ENCODE results near the gene FIS1.
"Not testable (repeated sequence)": the region's sequence is repeated elsewhere in the genome, so short reads cannot be mapped to it uniquely, and the experiment has no call there.

FIS1 gene

DNA sequence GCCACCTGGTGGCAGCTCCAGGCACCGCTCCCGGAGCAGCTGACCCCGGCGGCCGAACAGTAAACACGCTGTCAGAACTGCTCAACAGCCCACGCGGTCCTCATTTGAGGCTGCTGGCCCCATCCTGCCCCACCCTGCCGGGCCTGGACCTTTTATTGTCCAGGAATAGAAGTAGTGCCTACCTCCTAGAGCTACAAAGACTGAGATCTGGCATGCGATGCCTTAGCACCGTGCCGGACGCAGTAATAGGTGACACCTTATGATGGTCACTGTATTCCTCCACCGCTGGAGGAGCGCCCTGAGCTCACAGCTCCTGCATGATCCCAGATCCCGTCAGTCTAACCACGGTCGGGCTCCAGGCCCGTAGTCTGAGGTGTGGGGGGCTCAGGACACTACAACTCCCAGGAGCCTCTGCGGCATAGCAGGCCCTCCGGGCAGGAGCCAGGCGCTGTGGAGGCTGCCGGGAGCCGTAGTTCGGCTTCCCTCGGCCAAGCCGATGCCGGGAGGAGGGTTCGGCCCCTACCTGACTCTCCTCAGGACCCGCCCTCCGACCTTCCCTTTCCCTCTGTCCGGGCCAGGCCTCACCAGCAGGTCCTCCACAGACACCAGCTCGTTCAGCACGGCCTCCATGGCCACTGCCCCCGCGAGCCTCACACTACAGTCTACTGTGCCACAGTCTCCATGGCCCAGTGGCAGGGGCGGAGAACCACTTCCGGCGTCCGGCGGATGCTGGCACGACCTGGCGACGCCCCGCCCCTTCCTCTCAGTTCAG is at the start of gene FIS1:
FIS1 (minus strand) TSS at position 707 of the 772 bp plus-strand sequence; CDS start at position 630, 77 bp downstream.
- DNase-seq (ENCODE audit: low read depth) = peak; percentile 56

DNA sequence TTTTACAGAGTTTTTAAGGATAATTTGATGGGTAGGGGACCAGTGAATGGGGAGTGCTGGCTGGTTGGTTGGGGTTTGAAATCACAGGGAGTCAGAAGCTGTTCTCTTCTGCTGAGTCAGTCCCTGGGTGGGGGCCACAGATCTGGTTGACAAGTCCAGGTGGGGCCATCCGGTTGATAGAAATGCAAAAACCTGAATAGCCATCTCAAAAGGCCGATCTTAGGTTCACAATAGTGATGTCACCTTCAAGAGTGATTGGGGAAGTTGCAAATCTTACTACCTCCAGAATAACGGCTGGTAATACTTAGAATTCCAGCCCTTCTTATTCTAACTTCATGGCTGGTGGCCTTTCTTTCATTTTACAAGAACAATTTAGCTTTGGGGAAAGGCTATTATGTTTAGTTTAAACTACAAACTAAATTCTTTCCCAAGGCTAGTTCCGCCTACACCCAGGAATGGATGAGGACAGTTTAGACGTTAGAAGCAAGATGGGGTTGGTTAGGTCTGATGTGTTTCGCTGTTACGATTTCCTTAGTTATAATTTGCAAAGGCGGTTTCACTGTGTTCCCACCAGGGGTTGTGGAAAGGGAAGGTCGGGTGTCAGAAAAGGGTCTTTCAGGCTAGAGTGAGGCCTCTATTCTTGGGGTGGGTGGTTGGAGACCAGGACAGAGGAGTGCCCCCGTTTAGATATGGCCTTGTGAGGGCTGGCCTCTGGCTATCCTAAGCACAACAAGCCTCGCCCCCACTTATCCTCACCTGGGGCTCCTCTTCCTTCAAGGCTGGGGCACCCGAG is 49.4 kb upstream of the FIS1 start:
- no peak for DNase-seq (ENCODE audit: low read depth)

DNA sequence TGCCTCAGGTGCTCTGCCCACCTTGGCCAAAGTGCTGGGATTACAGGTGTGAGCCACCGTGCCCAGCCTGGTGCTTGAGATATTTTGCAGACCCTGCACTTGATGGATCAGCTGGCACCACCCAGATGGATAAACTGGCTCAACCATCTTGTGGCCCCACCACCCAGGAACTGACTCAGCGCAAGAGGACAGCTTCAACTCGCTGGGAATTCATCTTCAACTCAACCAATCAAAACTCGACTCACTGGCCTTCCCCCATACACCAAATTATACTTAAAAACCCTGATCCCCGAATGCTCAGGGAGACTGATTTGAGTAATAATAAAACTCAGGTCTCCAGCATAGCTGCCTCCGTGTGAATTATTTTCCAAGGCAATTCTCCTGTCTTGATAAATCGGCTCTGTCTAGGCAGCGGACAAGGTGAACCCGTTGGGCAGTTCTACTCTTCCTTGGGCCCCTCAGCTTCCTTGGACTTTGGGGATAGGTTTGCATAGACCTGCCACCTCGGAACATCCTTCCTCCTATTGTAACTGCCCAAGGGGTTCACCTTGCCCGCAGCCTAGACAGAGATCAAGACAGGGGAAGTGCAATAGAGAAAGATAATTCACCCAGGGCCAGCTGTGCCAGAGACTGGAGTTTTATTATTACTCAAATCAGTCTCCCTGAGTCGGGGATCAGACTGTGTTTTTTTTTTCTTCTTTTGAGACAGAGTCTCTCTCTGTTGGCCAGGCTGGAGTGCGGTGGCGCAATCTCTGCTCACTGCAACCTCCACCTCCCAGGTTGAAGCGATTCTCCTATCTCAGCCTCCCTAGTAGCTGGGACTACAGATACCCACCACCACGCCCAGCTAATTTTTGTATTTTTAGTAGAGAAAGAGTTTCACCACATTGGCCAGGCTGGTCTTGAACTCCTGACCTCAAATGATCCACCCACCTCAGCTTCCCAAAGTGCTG is 48.5 kb upstream of the FIS1 start:
- DNase-seq (ENCODE audit: low read depth) = not testable (repeated sequence)

DNA sequence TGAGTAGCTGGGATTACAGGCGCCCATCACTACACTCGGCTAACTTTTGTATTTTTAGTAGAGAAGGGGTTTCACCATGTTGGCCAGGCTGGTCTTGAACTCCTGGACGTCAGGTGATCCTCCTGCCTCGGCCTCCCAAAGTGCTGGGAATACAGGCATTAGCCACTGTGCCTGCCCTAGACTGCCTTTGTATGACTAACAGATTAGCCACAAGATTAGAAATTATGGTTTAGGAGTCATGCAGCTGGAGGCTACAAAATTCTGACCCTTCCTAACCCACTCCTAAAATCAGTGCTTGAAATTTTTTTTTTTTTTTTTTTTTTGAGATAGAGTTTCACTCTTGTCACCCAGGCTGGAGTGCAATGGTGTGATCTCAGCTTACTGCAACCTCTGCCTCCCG is 47.7 kb upstream of the FIS1 start:
- DNase-seq (ENCODE audit: low read depth) = not testable (repeated sequence)

DNA sequence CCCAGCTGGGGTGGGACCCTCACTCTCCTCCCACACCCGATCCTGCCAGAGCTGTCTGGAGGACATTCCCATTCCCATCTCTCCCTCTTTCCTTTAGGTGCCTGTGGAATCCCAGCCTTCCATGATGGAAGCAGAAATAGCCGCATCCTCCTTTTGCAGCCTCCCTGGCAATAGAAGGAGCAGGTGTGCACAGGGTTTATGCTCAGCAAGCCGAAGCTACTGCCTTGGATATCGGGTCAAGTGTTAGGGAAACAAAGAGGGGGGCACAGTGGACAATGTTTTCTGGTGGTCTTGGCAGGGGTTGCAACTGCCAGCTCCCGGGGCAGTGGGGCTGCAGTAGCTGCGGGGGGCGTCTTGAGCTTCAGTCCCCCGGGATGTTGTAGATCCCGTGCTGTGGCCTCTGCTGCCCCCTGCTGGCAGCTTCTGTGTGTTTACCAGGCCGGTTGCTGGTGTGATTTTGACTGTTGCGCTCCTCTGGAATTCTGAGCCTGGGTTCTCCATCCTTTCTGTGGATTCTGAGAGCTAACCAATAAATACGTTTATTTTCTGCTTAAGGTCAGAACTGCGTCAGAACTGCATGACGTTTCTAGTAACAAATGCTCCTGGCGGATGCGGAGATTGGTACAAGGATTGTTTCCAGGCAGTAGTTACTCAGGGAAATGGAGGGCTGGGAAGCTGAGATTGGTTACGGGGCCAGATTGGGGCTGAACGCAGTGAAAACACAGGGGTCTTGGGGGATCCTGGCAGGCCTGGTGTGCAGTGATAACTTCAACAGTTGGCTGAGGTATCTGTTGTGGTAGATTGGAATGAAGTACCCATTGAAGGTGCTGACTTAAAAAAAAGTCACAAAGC is 45.5 kb upstream of the FIS1 start:
- not testable (repeated sequence) for DNase-seq (ENCODE audit: low read depth)

DNA sequence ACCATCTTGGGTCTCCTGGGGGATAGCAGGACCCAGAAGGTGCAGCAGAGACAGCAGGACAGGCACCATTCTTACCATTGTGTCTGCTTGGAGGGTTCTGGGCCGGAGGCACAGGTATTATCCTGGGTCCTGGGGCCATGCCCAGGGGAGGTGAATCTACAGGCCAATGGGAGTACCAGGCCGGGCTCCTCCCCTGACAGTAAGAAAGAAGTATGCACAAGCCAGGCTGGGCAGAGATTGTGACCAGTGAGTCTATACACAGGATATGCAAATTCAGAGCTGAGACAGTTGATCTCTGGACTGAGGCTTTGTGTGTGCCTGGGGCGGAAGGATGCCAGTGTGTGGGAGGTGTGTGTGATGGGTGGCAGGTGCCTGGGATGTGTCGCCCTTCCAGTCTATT is 44.8 kb upstream of the FIS1 start:
- DNase-seq (ENCODE audit: low read depth) = not testable (repeated sequence)

DNA sequence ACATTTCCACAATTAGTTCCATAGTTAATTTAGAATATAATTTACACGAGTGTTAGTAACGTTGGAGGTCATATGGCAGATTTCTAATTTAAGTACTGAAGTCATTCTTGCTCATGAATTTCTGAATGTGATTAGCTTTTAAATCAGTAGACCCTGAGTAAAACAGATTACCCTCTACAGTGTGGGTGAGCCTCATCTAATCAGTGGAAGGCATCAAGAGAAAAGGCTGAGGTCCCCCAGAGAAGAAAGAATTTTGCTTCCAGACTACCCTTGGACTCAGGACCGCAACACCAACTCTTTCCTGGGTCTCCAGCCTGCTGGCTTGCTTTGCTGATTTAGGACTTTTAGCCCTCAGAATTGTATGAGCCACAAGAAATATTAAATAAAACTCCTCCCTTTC is 43.6 kb upstream of the FIS1 start:
- no peak for DNase-seq (ENCODE audit: low read depth)

DNA sequence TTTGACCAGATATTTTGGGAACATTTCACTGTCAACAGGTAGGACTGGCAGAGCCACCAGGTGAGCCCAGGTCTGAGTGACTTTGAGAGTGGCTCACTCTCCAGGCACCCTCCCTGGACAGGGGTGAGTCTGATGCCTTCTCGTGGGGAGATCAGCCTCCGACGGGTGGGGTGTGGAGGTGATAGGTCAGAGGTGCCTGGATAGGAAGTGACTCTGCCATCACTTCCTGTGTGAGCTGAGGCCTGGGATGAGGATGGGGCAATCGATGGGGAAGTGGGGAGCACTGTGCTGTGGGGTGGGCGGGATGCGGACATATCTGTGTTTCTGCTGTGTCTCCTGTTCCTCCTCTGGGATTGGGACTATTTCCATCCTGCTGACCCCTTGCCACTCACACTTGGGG is 42.2 kb upstream of the FIS1 start:
- no peak for DNase-seq (ENCODE audit: low read depth)

DNA sequence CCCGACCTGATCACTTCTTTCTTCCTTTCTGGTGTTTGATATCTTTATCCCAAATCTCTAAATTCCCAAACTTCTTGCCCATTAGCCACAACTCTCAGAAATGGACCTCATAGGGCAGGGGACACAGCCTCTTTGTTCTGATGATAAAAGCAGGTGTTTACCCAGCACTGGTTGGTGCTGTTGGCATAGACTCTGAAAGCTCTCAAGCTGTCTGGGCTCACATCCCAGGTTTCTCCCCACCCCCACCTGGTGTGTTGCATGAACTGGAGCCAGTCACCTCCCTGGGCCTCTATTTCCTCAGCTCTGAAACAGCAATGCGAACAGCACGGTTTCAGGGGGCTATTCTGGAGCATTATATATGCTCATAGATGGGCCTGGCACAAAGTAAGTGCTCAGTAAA is 41.0 kb upstream of the FIS1 start:
- not testable (repeated sequence) for DNase-seq (ENCODE audit: low read depth)

DNA sequence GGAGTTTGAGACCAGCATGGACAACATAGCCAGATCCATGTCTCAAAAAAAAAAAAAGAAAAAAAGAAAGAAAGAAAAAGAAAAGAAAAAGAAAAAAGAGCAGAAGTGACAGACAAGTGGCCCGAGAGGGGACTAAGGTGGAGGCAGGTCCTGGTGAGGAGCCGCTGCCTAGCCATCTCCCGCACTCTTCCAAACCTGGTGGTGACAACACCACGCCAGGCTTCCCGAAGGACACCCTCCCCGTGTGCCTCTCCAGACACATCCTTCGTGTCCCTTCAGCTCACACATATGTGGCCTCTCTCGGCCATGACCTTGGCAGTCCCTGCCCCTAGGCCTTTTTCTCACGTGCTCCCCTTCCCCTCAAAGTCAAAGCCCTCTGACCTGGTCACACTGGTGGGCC is 40.3 kb upstream of the FIS1 start:
- DNase-seq (ENCODE audit: low read depth) = no peak

DNA sequence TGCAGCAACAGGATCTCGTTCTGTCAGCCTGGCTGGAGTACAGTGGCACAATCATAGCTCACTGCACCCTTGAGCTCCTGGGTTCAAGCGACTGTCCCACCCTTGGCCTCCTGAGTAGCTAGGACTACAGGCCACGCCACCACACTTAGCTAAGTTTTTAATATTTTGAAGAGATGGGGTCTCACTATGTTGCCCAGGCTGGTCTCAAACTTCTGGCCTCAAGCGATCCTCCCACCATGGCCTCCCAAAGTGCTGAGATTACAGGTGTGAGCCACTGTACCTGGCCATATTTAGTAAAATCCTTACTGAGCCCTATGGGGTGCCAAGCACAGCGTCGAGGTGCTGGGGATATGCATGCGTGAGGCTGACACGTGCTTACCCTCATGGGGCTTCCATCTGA is 36.0 kb upstream of the FIS1 start:
- not testable (repeated sequence) for DNase-seq (ENCODE audit: low read depth)

DNA sequence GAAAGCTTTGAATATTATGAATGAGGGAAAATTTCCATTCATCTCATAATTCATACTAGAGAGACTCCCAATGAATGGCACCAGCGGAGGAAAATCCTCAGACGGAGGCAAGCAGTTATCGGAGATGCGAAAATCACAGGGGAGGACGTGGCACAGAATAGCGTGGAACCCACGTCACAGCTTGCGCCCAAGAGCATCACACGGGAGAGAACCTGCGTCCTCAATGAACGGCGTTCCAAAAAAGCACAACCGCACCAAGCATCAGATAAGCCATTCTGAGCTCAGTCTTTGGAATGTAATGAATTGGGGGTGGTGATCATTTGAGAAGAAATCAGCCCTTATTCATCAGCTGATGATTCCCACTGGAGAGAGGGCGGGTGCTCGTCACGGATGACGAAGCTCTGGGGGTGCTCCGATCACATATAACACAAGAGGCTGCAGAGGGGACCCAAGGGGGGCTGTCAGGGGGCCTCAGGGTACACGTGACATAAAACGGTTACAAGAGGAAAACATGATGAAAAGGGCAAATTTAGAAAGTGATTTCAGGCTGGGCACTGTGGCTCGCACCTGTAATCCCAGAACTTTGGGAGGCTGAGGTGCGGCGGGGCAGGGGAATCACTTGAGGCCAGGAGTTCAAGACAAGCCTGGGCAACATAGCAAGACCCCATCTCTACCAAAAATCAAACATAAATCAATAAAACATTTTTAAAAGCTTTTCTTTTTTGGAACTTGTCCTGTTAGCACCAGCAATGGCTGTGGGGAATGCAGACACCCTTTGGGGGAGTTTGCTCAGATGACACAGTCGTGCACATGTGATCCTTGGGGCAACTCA is 33.8 kb upstream of the FIS1 start:
- DNase-seq (ENCODE audit: low read depth) = no peak

DNA sequence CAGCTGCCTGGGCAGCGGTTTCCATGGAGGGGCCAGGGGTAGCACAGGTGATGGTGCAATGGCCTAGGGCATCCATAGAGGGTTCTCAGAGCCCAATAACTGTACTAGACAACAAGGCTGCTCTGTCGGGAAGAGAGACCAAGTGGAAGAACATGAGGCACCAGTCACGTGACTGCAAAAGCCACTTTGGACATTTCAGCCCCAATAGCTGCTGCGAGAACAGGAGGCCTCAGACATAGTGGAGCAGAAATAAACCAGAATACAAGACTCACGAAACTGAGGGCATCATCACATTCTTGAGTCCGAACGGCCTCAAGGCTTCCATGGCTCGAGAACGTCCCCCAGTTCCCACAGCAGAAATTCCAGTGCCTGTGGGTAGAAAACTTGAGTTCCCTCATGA is 32.3 kb upstream of the FIS1 start:
- DNase-seq (ENCODE audit: low read depth) = no peak

DNA sequence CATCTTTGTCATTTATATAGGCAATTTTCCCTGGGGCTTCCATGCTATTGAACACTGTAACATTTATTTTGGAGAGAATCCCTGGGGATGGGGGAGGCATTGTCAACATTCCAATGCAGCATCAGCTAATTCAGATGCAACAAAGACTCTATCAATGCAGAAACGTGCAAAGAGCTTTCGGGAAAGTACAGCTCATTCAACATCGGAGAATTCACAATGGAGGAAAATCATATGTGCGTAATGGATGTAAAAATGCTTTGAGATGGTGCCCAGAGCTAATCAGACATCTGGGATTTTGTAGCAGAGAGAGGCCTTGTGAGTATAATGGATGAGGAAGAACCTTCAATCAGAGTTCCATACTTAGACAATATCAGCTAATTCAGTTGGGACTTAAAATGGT is 28.3 kb upstream of the FIS1 start:
- no peak for DNase-seq (ENCODE audit: low read depth)

DNA sequence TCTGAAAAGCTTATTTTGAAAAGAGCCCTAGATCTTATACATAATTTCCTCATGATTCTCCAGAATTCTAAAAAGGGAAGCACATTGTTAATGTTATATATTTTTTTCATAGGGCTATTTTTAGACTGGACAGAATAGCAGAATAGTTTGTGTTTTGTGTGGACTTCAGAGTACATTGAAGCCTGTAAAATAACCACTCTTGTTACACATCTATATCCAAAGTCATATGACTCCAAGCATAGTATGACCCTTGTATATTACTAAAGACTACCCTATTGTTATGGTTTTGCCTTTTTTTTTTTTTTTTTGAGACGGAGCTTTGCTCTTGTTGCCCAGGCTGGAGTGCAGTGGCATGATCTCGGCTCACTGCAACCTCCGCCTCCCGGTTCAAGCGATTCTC is 26.1 kb upstream of the FIS1 start:
- DNase-seq (ENCODE audit: low read depth) = no peak

DNA sequence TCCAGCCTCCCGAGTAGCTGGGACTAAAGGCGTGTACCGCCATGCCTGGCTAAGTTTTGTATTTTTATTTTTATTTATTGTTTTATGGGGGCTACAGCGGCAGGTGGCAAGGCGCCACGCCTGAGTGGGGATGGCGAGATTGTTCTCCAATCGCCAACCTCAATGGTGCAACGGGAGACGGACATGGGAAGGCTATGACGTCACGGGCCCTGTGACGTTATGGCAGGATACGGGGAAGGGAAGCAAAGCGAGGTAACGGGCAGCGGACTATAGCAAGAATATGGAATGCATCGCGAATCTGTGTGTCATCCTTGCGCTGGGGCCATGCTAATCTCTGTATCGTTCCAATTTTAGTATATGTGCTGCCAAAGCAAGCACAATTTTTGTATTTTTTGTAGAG is 24.8 kb upstream of the FIS1 start:
- no peak for DNase-seq (ENCODE audit: low read depth)

DNA sequence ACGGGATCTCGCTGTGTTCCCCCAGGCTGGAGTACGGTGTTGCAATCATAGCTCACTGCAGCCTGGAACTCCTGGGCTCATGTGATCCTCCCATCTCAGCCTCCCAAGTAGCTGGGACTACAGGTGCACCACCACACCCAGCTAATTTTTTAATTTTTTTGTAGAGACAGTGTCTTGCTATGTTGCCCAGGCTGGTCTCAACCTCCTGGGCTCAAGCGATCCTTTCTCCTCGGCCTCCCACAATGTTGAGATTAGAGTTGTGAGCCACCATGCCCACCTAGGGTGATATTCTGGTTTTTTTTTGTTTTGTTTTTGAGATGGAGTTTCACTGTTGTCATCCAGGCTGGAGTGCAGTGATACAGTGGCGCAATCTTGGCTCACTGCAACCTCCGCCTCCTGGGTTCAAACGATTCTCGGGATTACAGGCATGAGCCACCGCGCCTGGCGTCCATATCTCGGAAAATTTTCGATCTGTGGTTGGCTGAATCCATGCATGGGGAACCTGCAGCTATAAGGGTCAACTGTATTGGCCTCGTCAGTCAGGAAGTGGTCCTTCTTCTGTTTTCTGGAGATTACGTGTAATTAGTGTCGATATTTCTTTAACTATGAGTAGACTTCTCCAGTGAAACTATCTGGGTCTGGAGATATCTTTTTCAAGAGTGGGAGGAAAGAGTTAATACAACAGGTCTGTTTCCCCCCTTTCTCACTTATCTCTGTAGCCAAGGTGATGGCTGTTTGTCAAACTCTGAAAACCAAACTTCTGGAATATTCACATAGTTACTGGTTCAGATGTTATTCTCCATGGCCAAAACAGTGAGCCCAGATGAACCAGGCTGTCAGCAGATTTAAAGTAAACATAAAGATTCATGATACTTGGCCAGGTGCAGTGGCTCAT is 21.0 kb upstream of the FIS1 start:
- DNase-seq (ENCODE audit: low read depth) = no peak

DNA sequence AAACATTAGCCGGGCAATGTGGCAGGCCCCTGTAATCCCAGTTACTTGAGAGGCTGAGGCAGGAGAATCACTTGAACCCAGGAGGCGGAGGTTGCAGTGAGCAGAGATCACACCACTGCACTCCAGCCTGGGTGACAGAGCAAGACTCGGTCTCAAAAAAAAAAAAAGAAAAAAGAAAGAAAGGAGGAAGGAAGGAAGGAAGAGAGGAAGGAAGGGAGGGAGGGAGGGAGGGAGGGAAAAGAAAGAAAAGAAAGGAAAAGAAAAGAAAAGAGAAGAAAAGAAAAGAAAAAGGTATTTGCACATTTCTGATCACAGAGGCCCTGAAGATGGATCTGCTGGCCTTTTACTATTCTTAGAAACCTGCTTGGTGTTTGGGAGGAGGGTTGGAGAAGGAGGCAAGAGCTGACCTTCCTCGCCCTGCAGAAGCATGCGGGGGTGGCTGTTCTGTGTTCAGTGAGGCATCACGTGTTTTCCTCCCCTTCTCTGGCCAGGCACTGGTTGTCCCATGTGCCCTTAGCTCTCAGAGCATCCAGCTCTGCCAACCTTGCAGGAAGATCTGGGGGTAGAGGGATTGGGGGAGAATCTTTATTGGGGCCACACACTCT is 19.3 kb upstream of the FIS1 start:
- not testable (repeated sequence) for DNase-seq (ENCODE audit: low read depth)

DNA sequence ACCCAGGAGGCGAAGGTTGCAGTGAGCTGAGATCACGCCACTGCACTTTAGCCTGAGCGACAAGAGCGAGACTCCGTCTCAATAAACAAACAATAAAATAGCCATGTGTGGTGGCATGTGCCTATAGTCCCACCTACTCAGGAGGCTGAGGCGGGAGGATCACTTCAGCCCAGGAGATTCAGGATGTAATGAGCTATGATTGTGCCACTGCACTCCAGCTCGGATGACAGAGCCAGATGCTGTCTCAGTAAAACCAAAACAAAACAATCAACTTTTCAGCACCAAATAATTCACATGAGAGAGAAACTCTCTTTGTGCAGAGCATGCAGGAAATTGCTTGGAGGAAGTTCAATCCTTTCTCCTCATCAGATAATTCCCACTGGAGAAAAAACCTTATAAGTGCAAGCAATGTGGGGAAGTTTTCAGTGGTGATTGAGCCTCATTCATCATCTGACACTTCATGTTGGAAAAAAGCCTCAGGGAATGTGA is 13.4 kb upstream of the FIS1 start:
- DNase-seq (ENCODE audit: low read depth) = no peak

Measured in HS-5 (cell line).